GM12873 (cell line): ENCODE data around the gene EMP3.

Source experiments
- CTCF ChIP-seq: IDR thresholded peaks from 2 replicates; pipeline ENCODE4 v1.5.1; 2012; ENCODE audit warnings: low read depth, mild to moderate bottlenecking, moderate library complexity, low read length, control low read depth; ENCODE audit not compliant: insufficient read depth; ENCODE audit errors: missing control alignments

Gene EMP3

DNA sequence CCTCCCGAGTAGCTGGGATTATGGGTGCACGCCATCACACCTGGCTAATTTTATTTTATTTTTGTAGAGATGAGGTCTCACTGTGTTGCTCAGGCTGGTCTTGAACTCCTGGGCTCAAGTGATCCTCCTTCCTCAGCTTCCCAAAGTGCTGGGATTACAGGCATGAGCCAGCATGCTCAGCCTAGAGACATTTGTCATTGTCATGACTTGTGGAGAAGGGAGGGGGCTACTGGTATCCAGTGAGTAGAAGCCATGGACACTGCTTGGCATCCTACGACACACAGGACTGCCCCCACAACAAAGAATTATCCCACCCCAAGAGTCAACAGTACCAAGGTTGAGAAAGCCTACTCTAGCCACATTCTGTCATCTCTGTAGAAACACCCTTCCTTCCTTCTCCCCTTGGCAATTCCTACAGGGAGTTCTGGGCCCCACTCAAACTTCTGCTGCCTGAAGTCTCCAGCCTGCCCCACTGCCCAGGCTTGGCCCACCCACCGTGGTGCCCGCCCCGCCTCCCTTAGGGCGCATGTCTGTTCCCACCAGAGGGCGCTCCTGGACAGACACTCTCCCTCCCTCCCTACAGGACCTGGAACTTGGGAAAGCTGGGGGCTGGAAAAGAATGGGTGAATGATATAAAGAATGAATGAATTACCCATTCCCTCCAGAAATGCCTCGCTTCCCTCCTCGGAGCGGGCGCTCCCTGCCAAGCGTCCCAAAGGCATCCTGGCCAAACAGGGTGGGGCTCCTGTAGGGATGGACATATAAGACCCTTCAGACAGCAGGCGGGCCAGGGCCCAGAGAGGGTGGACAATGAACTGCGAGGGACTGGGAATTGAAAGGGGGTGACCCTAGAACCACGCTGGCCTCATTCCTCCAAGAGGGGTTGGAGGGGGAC, 5.5 kb upstream of the EMP3 start:
- peak; percentile 82 for TF ChIP-seq CTCF

DNA sequence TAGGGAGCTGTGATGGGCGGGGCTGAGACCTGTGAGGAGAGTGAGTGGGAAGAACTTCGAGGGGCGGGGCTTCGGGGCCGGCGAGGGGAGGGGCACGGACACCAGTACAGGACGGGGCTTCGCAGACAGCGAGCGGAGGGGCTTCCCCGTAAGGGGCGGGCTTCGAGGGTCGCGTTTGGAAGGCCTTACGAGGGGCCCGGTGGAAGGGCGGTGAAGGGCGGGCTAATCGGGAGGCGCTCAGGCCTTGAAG, 4.1 kb upstream of the EMP3 start:
- no peak for TF ChIP-seq CTCF

DNA sequence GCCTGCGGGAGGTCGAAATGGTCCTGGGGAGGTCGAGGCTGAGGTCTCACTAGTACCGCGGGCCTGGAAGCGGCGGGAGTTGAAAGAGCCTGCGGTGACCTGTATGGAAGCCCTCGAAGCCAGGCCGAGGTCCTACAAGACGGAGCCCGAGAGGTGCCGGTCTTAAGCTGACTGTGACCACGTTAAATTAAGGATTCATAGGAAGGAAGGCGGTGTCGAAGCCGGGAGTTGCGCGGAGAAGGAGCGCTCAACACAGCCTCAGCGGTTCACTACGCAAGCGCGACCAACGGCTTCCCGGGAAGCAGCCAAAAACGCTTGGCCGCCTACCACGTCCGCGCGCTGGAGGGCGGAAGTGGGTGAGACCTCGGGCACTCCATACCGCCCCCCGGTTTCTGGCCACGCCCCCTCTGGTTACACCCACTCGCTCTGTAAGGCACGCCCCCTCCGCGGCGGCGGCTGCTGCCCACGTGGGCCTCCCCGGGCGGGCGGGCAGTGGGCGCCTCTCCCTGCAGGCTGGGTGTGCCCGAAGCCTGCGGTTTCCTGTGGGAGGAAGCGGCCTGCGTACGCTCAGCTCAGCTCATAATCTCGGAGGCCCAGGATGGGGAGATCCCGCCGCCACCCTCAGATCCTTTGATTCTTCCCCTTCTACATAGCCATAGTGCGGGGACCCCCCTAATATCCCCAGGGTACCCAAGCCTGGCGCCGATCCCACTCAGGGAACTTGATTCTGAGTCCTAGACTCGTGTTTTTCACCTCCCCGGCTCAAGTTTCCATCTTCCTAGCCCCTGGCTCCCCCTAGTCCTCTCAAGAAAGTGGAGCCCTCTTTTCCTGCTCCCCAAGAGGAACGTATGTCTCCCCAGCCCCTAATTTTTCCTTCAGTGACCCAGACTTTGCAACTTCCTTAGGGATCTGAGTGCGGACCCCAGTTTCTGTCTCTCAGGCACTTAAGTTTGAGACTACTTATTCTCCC, 3.4 kb upstream of the EMP3 start:
- TF ChIP-seq CTCF = no peak

- no peak for TF ChIP-seq CTCF
These were observed 4.0 kb downstream of the EMP3 start for GRCh38 chr19:48329167-48329891.

DNA sequence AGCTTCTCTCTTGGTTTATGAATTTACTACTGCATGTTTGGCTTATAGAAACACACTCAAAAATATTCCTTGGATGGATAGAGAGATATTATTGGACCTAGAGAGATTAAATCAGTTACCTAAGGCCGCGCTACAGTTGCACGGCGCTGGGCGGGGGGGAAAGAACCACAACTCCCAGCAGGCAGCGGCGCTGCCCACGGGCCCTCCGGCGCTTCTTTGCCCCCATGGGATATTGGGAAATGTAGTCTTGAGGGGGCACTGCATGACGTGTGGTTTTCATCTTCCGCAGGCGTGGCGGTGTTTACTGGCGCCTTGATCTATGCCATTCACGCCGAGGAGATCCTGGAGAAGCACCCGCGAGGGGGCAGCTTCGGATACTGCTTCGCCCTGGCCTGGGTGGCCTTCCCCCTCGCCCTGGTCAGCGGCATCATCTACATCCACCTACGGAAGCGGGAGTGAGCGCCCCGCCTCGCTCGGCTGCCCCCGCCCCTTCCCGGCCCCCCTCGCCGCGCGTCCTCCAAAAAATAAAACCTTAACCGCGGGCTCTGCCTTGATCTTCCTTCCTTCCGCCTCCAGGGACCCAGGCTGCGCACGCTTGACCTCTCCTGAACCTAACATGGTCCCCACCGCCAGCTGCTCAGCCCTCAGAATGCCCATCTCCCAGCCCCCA, 4.8 kb downstream of the EMP3 start:
- no peak for TF ChIP-seq CTCF

DNA sequence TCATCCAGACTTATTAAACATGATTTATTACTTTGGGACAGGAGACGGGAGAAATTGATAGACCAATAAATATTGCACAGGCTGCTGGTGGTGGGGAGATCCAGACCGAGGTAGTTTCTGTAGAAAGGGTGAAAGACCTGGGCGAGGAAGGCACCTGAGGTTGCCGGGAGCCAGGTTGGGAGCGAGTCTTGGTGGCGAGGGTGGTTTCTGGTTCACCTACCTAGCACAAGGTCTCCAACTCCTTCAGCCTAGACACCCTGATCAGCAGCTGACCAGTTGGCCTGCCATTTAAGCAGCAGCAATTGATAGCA, 7.0 kb downstream of the EMP3 start:
- no peak for TF ChIP-seq CTCF
